ENCODE data around the gene RAD51B.

DNA sequence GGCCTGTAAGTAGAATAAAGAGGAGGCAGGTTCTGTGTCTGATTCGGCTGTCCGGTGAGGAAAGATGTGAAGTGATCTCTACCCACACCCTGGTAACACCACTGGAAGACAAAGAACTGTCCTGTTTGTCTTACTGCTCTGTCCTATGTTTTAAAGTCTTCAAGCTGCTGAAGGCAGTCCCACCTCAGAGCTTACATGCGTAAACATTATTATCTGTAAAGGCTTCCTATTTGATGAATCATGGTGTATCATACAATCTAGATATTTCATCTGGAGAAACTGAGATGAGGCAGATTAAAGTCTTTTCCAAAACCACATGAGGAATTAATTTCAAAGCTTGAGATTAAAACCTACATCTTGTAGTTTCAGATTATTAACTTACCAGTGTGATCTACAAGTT, 545.6 kb downstream of the RAD51B start:
- TF ChIP-seq POLR2AphosphoS5 (IDR thresholded peaks at IDR 0.05) (no peak), CTCF (IDR thresholded peaks at IDR 0.05) (no peak)
